B cell (primary cell): Measurements from ENCODE around the gene CACHD1.

ENCODE experiments used
- CTCF ChIP-seq: fragments of 200-600 bp; IDR thresholded peaks from one replicate; pipeline ENCODE4 v1.8.0; 2022; ENCODE audit warnings: antibody characterized with exemption, mild to moderate bottlenecking
- EZH2 ChIP-seq: IDR thresholded peaks from 2 replicates; pipeline ENCODE4 v1.6.1; 2012; ENCODE audit warnings: borderline replicate concordance, low read depth, mild to moderate bottlenecking, moderate library complexity, low read length; ENCODE audit not compliant: insufficient read depth, poor library complexity, severe bottlenecking

DNA sequence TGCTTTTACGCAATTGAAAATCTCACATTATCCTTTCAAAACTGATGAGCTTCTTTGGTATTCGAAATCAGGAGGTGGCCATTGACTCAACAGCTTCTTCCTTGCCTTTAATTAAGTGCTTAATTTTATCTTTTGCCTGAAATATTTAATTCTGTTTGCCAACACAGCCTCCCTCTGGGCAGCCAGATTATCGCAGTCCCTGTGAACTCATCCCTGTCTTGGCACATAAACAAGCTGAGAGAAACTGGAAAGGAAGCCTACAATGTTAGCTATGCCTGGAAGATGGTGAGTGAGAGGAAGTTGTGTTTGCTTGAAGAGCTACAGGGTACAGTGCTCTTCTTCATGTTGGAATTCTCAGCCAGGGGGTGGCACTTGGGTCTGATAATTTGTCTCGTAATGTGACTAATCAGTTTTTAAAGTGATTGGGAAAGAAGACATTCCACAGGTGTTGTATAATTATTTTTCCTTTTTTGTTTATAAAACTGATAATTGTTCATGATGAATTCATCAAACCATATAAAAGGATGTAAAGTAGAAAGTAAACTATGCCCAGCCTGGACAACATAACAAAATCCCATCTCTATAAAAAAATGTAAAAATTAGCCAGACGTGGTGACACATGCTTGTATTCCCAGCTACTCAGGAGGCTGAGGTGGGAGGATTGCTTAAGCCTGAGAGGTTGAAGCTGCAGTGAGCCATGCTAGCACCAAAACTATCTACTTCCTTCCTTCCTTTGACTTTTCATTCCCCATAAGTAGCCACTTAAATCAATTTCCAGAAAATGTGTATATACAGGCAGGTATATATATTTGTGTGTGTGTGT is 184.8 kb downstream of the CACHD1 start:
- TF ChIP-seq CTCF: no peak
- no peak for TF ChIP-seq EZH2
